Transverse colon (tissue), 4 donors: ENCODE data around the gene ESX1.

ENCODE experiments used
- CTCF ChIP-seq, 5 experiments: fragments of 200-600 bp in 3 of 5; fragments of 450-650 bp in 2 of 5; sonication (generic) in 3 of 5; IDR thresholded peaks; 1 replicate in 2 of 5; 2 replicates in 3 of 5; pipeline ENCODE4 v1.5.1; 2016 to 2017; ENCODE audit warnings: antibody characterized with exemption in 5 of 5, inconsistent platforms in 3 of 5, mild to moderate bottlenecking in 2 of 5, moderate library complexity in 1 of 5
- EP300 ChIP-seq: sonication (generic); formaldehyde crosslinking; IDR thresholded peaks from one replicate; pipeline ENCODE4 v1.6.1; 2017; ENCODE audit warnings: antibody characterized with exemption, low read depth
- POLR2A ChIP-seq: fragments of 450-650 bp; IDR thresholded peaks from one replicate; pipeline ENCODE4 v1.6.1; 2016; ENCODE audit warnings: antibody characterized with exemption, mild to moderate bottlenecking, moderate library complexity
- POLR2AphosphoS5 ChIP-seq, 3 donors: sonication (generic); formaldehyde crosslinking; IDR thresholded peaks; one replicate each; pipeline ENCODE4 v1.6.1; 2016; ENCODE audit warnings: antibody characterized with exemption in 3 of 3

GRCh38 chrX:104288961-104289360 is 34.2 kb upstream of the ESX1 start:
- TF ChIP-seq CTCF (IDR thresholded peaks at IDR 0.05) (no peak), POLR2A (no peak), EP300 (no peak), POLR2AphosphoS5 (IDR thresholded peaks at IDR 0.05) (no peak)
